ENCODE results near the gene PNMA6F.

- TF ChIP-seq CTCF (IDR thresholded peaks at IDR 0.05) (no peak), POLR2A (IDR thresholded peaks at IDR 0.05) (no peak)
Observed at GRCh38 chrX:153312041-153312440, 9.5 kb downstream of the PNMA6F start.

All from Peyer's patch (tissue), 4 donors.